NK-92 (cell line): ENCODE results near the gene SPG7.
"Not testable (repeated sequence)": the region's sequence is repeated elsewhere in the genome, so short reads cannot be mapped to it uniquely, and the experiment has no call there.

Experiments
- DNase-seq: peaks from one replicate; lab custom pipeline; 2025; ENCODE audit not compliant: unreplicated experiment; lab: John Stamatoyannopoulos, UW

SPG7 gene

DNA sequence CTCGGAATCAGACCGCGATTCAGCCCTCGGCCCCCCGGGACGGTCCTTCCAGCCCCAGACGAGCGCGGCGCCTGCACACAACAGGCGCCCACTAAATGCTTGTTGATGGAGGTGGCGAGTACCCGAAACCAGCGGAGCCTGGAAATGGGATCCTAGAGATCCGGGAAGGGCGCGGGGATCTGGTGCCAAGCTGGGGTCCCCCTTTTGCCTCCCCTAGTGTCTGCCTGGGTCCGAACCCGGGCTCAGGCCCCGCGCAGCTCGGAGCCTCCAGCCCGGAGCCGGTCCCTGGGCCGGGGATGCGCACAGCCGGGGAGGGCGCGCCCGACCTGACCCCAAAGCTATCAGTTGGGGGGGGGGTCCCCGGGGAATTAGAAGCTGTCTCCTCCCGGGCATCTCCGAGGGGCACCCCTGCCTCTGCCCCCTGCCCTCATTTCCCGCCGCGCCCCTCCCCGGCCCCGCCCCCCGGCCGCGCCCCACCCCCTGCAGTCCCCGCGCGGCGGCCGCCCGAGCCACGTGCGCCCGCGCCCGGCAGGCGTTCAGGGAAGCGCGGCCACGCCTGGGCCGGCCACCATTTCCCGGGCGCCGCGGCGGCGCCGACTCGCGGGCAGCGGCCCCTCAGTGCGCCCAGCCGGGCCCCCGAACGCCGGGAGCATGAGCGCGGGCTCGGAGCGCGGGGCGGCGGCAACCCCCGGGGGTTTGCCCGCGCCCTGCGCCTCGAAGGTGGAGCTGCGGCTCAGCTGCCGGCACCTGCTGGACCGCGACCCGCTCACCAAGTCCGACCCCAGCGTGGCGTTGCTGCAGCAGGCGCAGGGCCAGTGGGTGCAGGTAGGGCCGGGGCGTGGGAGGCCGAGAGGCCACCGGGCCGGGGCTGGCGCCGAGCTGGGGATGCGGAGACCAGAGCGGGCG, 67.3 kb downstream of the SPG7 start, which contains the start of gene CPNE7:
Gene CPNE7 (plus strand): TSS at position 512 of the 906 bp plus-strand sequence. CDS start 140 bp downstream, at position 652.
- no peak for DNase-seq

DNA sequence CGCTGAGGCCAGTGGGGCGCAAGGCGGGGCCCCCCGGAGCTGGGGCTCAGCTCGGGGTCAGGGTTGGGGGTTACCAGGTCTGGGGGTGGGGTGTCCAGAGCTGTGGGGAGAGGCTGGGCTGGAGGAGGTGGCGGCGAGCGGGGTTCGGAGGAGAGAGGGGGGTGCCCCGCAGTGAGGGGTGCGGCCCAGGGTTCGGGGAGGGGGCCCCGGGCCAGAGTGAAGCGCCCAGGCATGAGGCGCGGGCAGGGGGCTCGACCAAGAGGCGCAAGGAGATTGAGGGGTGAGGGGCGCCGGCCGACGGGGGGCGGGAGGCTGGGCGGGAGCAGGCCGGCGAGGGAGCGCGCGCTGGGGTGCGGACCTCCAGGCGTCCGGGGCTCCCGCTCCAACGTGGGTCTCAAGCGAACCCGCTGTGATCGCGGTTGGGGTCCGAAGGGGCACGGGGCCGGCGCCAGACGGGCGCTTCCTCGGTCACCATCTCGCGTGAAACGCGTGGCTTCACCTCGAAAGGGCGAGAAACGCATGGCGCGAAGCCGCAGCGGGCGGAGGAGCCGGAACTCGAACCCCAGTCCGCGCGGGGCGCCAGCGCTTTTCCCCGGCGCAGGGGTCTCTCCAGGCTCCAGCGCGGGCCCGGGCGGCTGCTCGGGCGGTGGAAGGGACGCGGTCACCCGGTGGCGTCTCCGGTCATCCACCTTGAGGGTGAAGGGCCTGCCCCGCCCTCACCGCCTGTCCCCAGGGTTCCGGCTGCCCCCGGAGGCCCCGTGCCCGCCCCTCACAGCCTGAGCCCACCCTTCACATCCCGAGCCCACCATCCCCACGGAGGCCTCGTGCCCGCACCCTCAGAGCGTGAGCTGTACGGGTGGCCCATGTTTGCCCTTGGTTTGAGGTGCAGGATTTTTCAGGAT, 68.2 kb downstream of the SPG7 start:
- DNase-seq, result no peak

DNA sequence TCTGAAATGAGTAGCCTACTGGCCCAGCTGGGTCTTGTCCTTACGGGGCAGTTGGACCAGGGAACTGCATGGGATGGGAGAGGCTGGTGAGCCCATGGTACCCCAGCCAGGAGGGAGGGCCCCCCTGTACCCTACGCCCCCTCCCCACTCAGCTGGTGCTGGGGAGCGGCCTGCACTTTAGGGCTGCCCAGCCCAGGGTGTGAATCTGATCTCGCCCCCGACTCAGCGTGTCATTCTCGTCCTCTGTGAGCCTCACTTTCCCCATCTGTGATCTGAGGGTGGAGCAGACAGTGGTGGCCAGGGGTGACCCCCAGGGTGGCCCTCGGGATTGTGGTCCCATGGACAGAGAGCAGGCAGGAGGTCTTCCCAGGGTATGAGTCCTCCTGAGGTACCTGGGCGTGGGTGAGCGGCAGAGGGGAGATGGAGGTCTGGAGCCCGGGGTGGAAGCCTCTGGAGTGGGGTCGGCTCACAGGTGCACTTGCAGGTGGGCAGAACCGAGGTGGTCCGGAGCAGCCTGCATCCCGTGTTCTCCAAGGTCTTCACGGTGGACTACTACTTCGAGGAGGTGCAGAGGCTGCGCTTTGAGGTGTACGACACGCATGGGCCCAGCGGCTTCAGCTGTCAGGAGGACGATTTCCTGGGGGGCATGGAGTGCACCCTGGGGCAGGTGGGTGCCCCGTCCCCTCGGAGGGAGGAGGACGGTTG, 69.0 kb downstream of the SPG7 start:
- DNase-seq, result no peak

DNA sequence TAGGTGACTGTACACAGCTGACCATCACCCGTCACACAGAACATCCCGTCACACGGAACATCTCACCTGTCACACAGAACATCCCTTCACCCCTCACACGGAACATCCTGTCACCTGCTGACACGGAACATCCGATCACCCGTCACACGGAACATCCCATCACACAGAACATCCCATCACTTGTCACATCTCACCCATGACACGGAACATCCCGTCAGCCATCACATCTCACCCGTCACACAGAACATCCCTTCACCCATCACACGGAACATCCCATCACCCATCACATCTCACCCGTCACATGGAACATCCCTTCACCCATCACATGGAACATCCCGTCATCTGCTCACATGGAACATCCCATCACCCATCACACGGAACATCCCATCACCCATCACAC, 71.1 kb downstream of the SPG7 start:
- DNase-seq, result no peak

DNA sequence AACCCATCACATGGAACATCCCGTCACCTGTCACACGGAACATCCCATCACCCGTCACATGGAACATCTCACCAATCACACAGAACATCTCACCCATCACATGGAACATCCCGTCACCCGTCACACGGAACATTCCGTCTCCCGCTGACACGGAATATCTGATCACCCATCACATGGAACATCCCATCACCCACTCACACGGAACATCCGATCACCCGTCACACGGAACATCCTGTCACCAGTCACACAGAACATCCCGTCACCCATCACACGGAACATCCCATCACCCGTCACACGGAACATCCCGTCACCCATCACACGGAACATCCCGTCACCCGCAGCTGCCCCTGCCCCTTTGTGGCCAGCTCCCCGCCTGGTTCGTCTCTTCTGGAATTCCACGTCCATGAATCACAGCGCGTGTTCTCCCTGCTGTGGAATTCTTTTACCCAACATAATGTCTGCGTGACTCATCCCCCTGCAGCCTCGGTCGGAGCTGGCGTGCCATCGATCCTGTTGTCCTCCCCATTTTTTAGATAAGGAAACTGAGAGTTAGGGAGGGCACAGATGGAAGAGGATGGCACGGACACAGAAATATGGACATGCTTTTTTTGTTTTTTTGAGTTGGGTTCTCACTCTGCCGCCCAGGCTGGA, 73.0 kb downstream of the SPG7 start:
- DNase-seq, result no peak

DNA sequence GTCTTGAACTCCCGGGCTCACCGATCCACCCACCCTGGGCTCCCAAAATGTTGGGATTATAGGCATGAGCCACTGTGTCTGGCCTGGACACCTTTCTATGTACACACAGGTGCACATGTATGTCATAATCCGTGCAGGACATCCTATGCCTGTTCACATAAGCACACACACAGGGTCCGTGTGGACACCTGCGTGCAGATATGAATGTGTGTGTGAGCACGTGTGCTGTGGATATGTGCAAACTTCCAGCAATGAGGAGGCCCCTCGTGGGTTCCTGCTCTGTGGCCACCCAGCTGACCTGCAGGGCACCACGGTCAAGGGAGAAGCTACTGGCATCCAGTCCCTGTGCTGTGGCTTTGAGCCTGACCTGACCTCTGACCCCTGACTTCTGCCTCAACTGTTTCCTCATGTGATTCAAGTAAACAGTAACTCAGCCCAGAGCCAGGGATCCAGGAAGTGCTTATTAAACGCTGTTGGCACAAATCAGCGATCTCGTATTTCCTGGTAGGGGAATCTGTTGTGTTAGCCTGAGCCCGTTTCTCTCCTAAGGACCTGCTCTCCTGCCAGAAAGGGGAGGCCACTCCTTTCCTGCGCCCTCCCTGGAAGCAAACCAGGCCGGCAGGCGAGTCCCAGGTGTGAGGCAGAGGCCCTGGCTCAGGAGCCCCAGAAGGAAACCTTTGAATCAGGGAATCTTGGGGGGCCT, 73.8 kb downstream of the SPG7 start:
- no peak for DNase-seq

DNA sequence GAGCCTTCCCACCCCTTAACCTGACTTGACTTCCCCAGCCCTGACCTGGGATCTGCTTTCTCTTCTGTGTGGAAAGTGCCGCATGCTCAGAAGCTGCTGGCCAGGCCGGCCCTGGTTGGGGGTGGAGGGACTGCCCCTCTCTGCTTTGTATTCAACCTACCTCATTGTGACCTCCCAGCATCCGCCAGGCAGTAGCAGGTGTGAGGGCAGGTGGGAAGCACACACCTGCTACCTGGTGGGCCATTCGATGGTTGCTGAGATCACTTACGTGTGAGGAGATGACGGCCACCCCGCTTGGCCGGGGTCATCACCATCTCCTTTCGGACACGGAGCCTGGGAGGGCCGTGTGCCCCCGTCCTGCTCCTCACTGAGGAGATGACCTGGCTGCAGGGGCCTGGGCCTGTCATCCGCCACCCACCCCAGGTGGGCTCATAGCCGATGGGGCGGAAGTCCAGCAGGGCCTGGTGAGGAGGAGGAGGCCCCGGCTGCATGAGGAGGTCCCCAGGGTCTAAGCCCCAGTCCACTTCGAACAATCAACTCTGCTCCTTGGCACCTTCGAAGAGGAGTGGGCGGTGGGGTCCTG, 74.5 kb downstream of the SPG7 start:
- no peak for DNase-seq

DNA sequence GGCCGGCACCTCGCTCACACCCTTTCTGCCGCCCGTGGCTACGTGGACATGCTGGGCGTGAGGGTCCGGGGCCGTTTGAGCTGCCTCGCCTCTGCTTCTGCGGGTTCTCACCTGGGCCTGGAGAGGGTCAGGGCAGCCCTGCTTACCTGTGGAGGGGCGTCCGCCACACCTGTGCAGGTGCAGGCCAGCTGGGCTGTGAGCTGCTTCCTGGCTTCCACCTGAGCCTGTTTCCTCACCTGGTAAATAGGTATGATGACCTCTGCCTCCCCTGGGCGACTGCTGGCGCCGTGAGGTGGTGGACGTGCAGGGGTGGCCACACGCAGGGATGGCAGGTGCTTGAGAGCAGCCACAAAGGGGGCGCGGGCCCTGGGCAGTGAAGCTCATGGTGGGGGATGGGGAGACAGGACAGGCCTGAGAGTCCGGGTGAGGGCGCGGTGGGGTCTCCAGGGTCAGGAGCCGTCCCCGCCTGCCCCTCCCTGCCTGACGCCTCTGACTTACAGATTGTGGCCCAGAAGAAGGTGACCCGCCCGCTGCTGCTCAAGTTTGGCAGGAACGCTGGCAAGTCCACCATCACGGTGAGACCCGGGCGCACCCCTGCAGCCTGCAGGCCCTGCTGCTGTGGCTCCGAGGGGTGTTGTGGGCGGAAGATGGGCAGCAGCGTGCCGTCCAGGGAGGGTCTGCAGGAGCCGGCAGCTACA, 75.1 kb downstream of the SPG7 start:
- DNase-seq, result no peak

DNA sequence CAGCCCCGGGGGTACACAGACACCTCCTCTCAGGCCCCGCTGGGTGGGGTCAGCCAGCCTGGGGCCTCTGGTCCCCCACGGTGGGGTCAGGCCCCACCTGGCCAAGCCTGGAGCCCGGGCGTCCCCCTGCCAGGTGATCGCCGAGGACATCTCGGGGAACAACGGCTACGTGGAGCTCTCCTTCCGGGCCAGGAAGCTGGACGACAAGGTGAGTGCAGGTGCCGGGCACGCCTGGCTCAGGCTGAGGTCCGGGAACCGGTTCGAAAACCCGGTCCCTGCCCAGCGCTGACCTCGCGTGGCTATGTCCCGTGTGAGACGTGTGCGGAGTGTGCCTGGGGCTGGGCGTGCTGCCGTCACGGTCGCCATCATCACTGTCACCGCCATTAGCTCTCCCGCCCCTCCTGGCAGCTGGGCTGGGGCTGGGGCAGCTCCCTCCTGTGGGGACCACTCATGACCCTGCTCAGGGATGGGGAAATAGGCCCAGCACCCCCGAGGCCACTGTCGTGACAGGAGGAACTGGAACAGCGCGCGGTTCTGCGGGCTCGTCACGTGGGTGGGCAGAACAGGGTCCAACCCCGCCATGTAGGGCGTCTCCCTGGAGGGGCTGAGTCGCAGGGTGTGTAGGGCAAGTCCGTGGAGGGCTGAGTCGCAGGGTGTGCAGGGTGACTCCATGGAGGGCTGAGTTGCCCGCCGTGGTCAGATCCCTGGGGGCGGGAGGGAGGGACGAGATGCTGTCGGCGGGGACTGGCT, 75.9 kb downstream of the SPG7 start:
- no peak for DNase-seq

DNA sequence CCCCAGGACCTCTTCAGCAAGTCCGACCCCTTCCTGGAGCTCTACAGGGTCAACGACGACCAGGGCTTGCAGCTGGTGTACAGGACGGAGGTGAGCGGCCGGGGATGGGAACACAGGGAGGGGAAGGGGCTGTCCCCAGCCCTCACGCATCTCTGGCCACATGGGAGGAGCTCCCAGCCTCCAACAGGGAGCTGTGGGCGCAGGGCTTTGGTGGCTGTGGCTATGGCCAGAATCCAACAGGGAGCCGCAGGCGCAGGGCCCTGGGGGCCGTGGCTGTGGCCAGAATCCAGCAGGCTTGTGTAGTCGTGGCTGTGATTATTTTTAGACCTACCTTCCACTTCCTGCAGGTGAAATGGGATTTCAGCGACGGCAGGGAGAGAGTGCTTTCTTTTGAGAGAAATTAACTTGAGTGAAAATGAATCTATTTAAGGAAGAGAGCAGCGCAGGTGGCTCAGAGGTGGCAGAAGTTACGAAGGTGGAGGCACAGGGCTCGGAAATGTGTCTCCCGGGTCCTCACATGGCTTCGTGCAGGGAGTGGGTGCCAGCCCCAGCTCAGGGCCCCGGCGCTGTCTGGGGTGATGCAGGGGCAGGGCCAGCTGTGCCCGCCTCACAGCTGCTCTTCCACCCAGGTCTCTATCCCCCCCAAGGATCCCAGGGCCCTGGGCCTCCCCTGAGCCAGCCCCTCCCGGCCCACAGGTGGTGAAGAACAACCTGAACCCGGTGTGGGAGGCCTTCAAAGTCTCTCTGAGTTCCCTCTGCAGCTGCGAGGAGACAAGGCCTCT, 76.8 kb downstream of the SPG7 start:
- no peak for DNase-seq

DNA sequence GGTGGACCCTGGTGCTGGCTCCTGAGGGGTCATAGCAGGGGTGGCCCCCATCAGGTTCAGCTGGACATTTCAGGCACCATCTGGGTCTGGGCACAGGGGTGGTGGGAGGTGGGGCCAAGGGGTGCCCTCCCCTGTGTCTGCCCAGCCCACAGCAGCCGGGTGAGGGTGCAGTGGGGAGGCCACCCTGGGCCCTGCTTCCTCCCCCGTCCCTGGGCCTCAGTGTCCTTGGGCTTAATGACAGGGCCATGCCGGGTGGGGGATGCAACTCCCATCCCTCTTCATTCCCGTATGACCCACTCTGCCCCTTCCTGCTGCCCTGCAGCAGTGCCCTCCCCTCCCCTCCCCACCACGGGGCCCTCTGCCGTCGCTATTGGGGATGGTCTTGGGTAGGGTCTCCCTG, 78.0 kb downstream of the SPG7 start:
- no peak for DNase-seq

DNA sequence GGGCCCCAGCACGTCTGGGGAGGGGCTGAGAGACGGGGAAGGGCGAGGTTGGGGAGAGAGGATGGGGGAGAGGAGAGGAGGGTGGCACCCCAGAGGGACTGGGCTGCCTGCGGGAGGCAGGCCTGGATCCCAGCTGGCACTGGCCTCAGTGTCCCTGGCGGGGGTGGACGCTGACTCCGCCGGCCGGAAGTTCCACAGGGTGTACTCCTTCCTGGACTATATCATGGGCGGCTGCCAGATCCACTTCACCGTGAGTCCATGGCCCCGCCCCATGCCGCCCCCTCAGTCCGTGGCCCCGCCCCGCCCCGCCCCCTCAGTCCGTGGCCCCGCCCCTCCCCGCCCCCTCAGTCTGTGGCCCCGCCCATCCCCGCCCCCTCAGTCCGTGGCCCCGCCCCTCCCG, 78.7 kb downstream of the SPG7 start:
- no peak for DNase-seq

DNA sequence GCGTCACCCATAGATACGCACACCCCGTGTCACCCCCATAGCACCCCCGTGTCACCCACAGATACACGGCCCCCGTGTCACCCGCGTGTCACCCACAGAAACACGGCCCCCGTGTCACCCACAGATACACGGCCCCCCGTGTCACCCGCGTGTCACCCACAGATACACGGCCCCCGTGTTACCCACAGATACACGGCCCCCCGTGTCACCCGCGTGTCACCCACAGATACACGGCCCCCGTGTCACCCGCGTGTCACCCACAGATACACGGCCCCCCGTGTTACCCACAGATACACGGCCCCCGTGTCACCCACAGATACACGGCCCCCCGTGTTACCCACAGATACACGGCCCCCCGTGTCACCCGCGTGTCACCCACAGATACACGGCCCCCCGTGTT, 79.5 kb downstream of the SPG7 start:
- DNase-seq, result not testable (repeated sequence)

DNA sequence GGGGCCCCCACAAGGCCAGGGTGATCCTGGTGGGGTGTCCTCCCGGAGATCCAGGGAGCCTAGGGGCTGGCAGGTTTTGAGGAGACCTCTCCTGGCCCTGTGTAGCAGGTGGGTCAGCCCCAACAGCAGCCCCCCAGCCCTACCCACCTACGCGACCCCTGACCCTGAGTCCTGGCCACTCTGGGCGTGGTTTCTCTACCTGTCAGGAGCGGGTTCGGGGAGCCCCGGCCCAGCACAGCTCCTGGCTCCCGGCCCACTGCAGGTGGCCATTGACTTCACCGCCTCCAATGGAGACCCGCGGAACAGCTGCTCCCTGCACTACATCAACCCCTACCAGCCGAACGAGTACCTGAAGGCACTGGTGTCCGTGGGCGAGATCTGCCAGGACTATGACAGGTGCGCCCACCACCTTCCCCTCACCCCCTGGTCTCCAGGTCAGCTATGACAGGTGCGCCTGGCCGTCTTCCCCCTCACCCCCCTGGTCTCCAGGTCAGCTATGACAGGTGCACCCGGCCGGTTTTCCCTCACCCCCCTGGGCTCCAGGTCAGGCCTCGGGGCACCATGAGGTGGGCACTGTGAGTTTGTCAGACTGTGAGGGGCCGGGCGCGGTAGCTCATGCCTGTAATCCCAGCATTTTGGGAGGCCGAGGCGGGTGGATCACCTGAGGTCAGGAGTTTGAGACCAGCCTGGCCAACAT, 80.4 kb downstream of the SPG7 start:
- DNase-seq, result no peak

DNA sequence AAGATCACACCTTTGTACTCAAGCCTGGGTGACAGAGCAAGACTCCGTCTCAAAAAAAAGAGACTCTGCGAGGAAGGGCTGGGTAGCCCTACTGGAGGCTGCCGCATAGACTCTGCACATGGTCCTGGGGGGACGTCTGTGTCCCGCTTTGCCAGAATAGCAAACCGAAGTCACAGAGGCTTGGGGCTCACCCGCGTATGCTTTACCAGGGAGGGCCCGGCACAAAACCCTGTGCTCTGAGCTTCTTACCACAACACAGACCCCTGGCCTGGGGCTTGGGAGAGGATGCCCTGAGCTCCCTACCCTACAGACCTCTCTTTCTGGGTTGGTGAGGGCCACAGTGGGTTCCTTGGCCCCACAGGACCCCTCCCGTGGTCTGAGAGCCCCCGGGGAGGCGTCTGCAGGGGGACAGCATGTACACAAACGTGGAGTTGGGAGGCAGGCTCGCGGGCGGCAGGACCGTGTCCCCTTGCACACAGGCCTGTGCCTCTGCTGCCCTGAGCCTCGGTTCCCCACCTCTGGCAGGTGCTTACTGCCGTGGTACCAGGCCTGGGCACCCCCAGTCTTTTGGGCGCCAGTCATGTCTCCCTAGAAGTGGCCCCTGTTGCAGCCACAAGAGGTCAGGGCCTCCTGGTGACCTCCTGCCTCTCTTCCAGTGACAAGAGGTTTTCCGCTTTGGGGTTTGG, 81.2 kb downstream of the SPG7 start:
- DNase-seq, result no peak

DNA sequence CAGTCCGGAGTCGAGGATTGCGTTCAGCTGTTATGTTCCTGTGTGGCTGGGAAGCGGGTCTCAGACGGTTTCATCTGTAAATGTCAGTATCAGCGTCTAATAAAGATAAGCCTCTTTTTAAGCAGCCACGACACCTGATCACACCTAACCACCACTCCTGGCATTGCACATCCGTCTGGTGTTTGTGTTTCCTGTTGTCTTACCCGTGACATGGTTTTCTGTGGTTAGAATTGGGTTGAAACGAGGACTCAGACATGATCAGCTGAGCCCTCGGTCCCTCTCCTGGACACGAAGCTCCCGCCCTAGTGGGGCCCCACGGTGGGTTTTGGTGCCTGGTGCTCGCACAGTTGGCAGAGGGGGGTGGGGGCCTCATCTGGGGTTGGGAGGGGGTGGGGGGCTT, 85.6 kb downstream of the SPG7 start:
- DNase-seq, result no peak
